ENCODE data around the gene FAM167B. TPM values are rescaled to one million over a fixed set of nuclear protein-coding genes. Genes with fewer than 3 reads are reported as not detected.

The FAM167B gene
- polyA plus RNA-seq (2013, experiment 1 of 4) = 4.8 TPM
- polyA plus RNA-seq (2013, experiment 2 of 4) = 4.2 TPM
- polyA plus RNA-seq (2013, experiment 3 of 4) = 4.3 TPM
- polyA plus RNA-seq (2013, experiment 4 of 4) = 3.8 TPM

- peaks cover 13% of the 10 kb centered on the region for H3K4me1 ChIP-seq (ENCODE audit: control insufficient read depth, insufficient read depth, low read length)
- no peaks in the 10 kb centered on the region for H3K27me3 ChIP-seq (ENCODE audit: control insufficient read depth, insufficient read depth, low read length, poor library complexity, severe bottlenecking)
- WGBS, 2 experiments = 93% methylated on average over 3 of the region's 3 CpGs
- no peaks in the 10 kb centered on the region for H3K9me3 ChIP-seq (ENCODE audit: control insufficient read depth, low read length)
- no peak within 1 kb of the TSS for H3K27ac ChIP-seq (ENCODE audit: insufficient read depth, low read depth, low read length, poor library complexity, severe bottlenecking)
- no peaks in the 10 kb centered on the region for H3K36me3 ChIP-seq (ENCODE audit: control insufficient read depth, insufficient read depth, low read length)
- H3K4me3 ChIP-seq (ENCODE audit: insufficient read depth, low read depth, low read length) = no peak within 1 kb of the TSS
Observed at GRCh38 chr1:32246888-32247273, at the start of gene FAM167B. Gene FAM167B (plus strand): TSS chr1:32247222. CDS start chr1:32247422, 200 bp downstream.

GRCh38 chr1:32197837-32198236 lies 49.2 kb upstream of the FAM167B start:
- Histone ChIP-seq H3K27me3 (ENCODE audit: control insufficient read depth, insufficient read depth, low read length, poor library complexity, severe bottlenecking) (no peaks in the 10 kb centered on the region), H3K9me3 (ENCODE audit: control insufficient read depth, low read length) (no peaks in the 10 kb centered on the region), H3K4me3 (ENCODE audit: insufficient read depth, low read depth, low read length) (no peak overlapping the region), H3K4me1 (ENCODE audit: control insufficient read depth, insufficient read depth, low read length) (peaks cover 33% of the 10 kb centered on the region), H3K36me3 (ENCODE audit: control insufficient read depth, insufficient read depth, low read length) (peaks cover 37% of the 10 kb centered on the region), H3K27ac (ENCODE audit: insufficient read depth, low read depth, low read length, poor library complexity, severe bottlenecking) (no peak overlapping the region)
- 80 to 91% methylated on average over 5 to 6 of the region's 6 CpGs for WGBS, 2 experiments

- H3K4me3 ChIP-seq (ENCODE audit: insufficient read depth, low read depth, low read length) = no peak overlapping the region
- peaks cover 31% of the 10 kb centered on the region for H3K36me3 ChIP-seq (ENCODE audit: control insufficient read depth, insufficient read depth, low read length)
- H3K27me3 ChIP-seq (ENCODE audit: control insufficient read depth, insufficient read depth, low read length, poor library complexity, severe bottlenecking) = no peaks in the 10 kb centered on the region
- no peaks in the 10 kb centered on the region for H3K9me3 ChIP-seq (ENCODE audit: control insufficient read depth, low read length)
- H3K27ac ChIP-seq (ENCODE audit: insufficient read depth, low read depth, low read length, poor library complexity, severe bottlenecking) = no peak overlapping the region
- H3K4me1 ChIP-seq (ENCODE audit: control insufficient read depth, insufficient read depth, low read length) = peaks cover 33% of the 10 kb centered on the region
- 93 to 94% methylated on average over 3 of the region's 3 CpGs for WGBS, 2 experiments
Observed at GRCh38 chr1:32198237-32199042, 48.6 kb upstream of the FAM167B start.

DNA sequence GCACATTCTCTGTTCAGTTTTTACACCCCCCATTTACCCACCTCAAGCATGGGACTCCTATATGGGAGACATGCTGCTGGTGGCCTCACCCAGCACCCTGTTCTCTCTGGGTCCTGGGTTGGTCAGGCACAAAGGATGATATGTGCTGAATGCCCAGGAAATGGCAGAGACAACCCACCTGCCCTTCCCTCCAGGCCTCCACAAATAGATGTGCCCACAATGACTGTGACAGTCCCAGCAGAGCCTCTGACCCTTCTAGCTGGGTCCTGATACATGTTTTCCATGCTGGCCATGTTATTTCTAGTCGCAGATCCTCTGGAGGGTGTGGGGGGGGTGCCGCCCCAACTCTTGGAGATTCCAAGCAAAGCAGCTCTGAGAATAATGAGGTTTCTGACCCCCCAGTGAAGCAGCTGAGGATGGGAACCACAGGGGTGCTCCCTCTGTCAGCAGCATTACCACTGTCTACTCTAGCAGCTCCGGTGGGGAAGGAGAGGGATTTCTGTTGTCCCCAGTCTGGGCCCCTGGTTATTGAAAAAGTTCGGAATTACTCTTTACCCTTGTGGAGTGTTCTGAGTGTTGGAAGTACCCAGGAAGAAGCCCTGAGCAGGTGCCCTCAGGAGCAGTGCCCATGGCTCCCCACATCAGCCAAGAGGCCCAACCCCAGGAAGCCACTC lies 47.8 kb upstream of the FAM167B start:
- Histone ChIP-seq H3K4me3 (ENCODE audit: insufficient read depth, low read depth, low read length) (no peak overlapping the region), H3K27ac (ENCODE audit: insufficient read depth, low read depth, low read length, poor library complexity, severe bottlenecking) (no peak overlapping the region), H3K36me3 (ENCODE audit: control insufficient read depth, insufficient read depth, low read length) (peaks cover 25% of the 10 kb centered on the region)

GRCh38 chr1:32199717-32200072 lies 47.3 kb upstream of the FAM167B start:
- WGBS, 2 experiments = 36 to 47% methylated on average over 5 to 6 of the region's 6 CpGs
- peaks cover 22% of the 10 kb centered on the region for H3K36me3 ChIP-seq (ENCODE audit: control insufficient read depth, insufficient read depth, low read length)

More for the DNA sequence above, 47.8 kb upstream of the FAM167B start:
- Histone ChIP-seq H3K27me3 (ENCODE audit: control insufficient read depth, insufficient read depth, low read length, poor library complexity, severe bottlenecking) (no peaks in the 10 kb centered on the region), H3K9me3 (ENCODE audit: control insufficient read depth, low read length) (no peaks in the 10 kb centered on the region), H3K4me1 (ENCODE audit: control insufficient read depth, insufficient read depth, low read length) (peaks cover 33% of the 10 kb centered on the region)
- WGBS, 2 experiments = 65 to 72% methylated on average over 4 of the region's 4 CpGs

GRCh38 chr1:32200226-32201010 lies 46.6 kb upstream of the FAM167B start, which contains the start of gene CCDC28B:
Gene CCDC28B (plus strand): TSS chr1:32200595. CDS start chr1:32201936, 1,341 bp downstream.
- peaks cover 33% of the 10 kb centered on the region for H3K4me1 ChIP-seq (ENCODE audit: control insufficient read depth, insufficient read depth, low read length)
- H3K27ac ChIP-seq (ENCODE audit: insufficient read depth, low read depth, low read length, poor library complexity, severe bottlenecking) = peak within 1 kb of the TSS; percentile 86
- 0% methylated on average over 34 of the region's 34 CpGs for WGBS, 2 experiments
- H3K27me3 ChIP-seq (ENCODE audit: control insufficient read depth, insufficient read depth, low read length, poor library complexity, severe bottlenecking) = no peaks in the 10 kb centered on the region
- H3K9me3 ChIP-seq (ENCODE audit: control insufficient read depth, low read length) = no peaks in the 10 kb centered on the region
- peaks cover 15% of the 10 kb centered on the region for H3K36me3 ChIP-seq (ENCODE audit: control insufficient read depth, insufficient read depth, low read length)
- H3K4me3 ChIP-seq (ENCODE audit: insufficient read depth, low read depth, low read length) = peak within 1 kb of the TSS; percentile 57

More at GRCh38 chr1:32199717-32200072, 47.3 kb upstream of the FAM167B start:
- Histone ChIP-seq H3K27ac (ENCODE audit: insufficient read depth, low read depth, low read length, poor library complexity, severe bottlenecking) (peak overlapping the region; percentile 30), H3K9me3 (ENCODE audit: control insufficient read depth, low read length) (no peaks in the 10 kb centered on the region), H3K4me3 (ENCODE audit: insufficient read depth, low read depth, low read length) (peak overlapping the region; percentile 57), H3K27me3 (ENCODE audit: control insufficient read depth, insufficient read depth, low read length, poor library complexity, severe bottlenecking) (no peaks in the 10 kb centered on the region), H3K4me1 (ENCODE audit: control insufficient read depth, insufficient read depth, low read length) (peaks cover 33% of the 10 kb centered on the region)

- H3K27me3 ChIP-seq (ENCODE audit: control insufficient read depth, insufficient read depth, low read length, poor library complexity, severe bottlenecking) = no peaks in the 10 kb centered on the region
Observed at GRCh38 chr1:32201011-32201855, 45.8 kb upstream of the FAM167B start.

DNA sequence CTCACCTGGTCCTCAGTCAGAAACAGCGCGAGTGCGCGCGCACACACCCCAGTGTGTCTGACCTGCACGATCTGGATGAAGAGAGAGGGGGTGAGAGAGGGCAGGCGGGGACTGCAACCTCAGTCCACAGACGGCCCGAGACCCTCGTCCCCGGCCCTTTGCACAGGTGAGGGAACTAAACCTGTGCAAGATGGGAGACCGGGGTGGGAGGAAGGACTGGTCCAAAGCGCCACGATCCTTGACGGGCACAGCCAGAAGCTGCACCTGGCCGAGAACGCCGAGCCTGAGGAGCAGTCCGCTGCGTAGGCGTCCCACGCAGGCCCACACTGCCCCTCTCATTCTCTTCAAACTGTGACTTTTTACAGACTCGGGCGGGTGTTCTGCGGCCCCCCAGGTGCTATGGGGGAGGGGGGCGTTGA lies 42.1 kb upstream of the FAM167B start:
- H3K27ac ChIP-seq (ENCODE audit: insufficient read depth, low read depth, low read length, poor library complexity, severe bottlenecking) = no peak overlapping the region
- peaks cover 13% of the 10 kb centered on the region for H3K4me1 ChIP-seq (ENCODE audit: control insufficient read depth, insufficient read depth, low read length)
- peaks cover 6% of the 10 kb centered on the region for H3K36me3 ChIP-seq (ENCODE audit: control insufficient read depth, insufficient read depth, low read length)
- H3K4me3 ChIP-seq (ENCODE audit: insufficient read depth, low read depth, low read length) = peak overlapping the region; percentile 82
- 51 to 53% methylated on average over 26 of the region's 26 CpGs for WGBS, 2 experiments
- H3K9me3 ChIP-seq (ENCODE audit: control insufficient read depth, low read length) = no peaks in the 10 kb centered on the region
- no peaks in the 10 kb centered on the region for H3K27me3 ChIP-seq (ENCODE audit: control insufficient read depth, insufficient read depth, low read length, poor library complexity, severe bottlenecking)

More at GRCh38 chr1:32201011-32201855, 45.8 kb upstream of the FAM167B start:
- H3K9me3 ChIP-seq (ENCODE audit: control insufficient read depth, low read length) = no peaks in the 10 kb centered on the region
- H3K36me3 ChIP-seq (ENCODE audit: control insufficient read depth, insufficient read depth, low read length) = peaks cover 7% of the 10 kb centered on the region
- peaks cover 35% of the 10 kb centered on the region for H3K4me1 ChIP-seq (ENCODE audit: control insufficient read depth, insufficient read depth, low read length)
- peak overlapping the region; percentile 57 for H3K4me3 ChIP-seq (ENCODE audit: insufficient read depth, low read depth, low read length)
- 5 to 8% methylated on average over 26 of the region's 26 CpGs for whole genome bisulfite sequencing, 2 experiments
- peak overlapping the region; percentile 86 for H3K27ac ChIP-seq (ENCODE audit: insufficient read depth, low read depth, low read length, poor library complexity, severe bottlenecking)

Data from ectodermal cell (in vitro differentiated cells).